HepG2 (cell line): ENCODE data around the gene ACACA. TPM values are rescaled to one million over a fixed set of nuclear protein-coding genes. Genes with fewer than 3 reads are reported as not detected.

Source experiments
- ATAC-seq: fragments of 200-7000 bp; cut with Tn5 transposase; 3 replicates; pipeline ENCODE4 v1.9.1; 2020; ENCODE audit warnings: mild to moderate bottlenecking, moderate library complexity
- BruUV-seq: library from RNA; stranded (reverse); fragments of 400-500 nt; replicated peaks from 2 replicates; lab custom pipeline; 2021; lab: Mats Ljungman, UMichigan
- CTCF ChIA-PET: fragments of 300-600 bp; formaldehyde crosslinking; extraction: SDS; loops from one replicate; lab custom pipeline; 2021; ENCODE audit warnings: low total read pairs, inconsistent platforms, low intra/inter-chr PET ratio; lab: Yijun Ruan, JAX
- POLR2A ChIA-PET: fragments of 350-600 bp; sonication (Branson Sonifier 250); formaldehyde crosslinking; loops from one replicate; lab custom pipeline; 2020; ENCODE audit warnings: antibody characterized with exemption, inconsistent platforms; lab: Yijun Ruan, JAX
- DNase-seq: peaks from one replicate; pipeline ENCODE4 v3.0.0-alpha.2; 2015; ENCODE audit warnings: low spot score
- FAIRE-seq: peaks from 3 replicates; lab custom pipeline; 2011; peaks lifted over from hg19 to GRCh38; lab: Jason Lieb, UNC
- H2AFZ ChIP-seq: one replicate; pipeline ENCODE4 v1.6.1; 2011; ENCODE audit warnings: low read length, inconsistent platforms
- H3K27ac ChIP-seq: fragments of 300-600 bp; 3 replicates; pipeline ENCODE4 v1.8.0; 2011; ENCODE audit warnings: mixed run types, mild to moderate bottlenecking, mixed read lengths, low read length, inconsistent platforms; ENCODE audit not compliant: insufficient read depth; ENCODE audit errors: extremely low read length
- H3K27me3 ChIP-seq, 2 experiments: fragments of 200-600 bp in 1 of 2; 2 replicates in 1 of 2; 3 replicates in 1 of 2; pipeline versions ENCODE4 v1.6.0 to v1.8.0; 2011; ENCODE audit warnings: low read length in 2 of 2, mild to moderate bottlenecking in 2 of 2, moderate library complexity in 2 of 2, inconsistent platforms in 1 of 2; ENCODE audit not compliant: insufficient read depth in 2 of 2, control insufficient read depth in 1 of 2
- H3K36me3 ChIP-seq, 2 experiments: fragments of 200-600 bp in 1 of 2; replicated peaks in 1 of 2; 2 replicates in 1 of 2; 3 replicates in 1 of 2; pipeline versions ENCODE4 v1.5.1 to v1.8.0; 2011; ENCODE audit warnings: low read length in 2 of 2, inconsistent platforms in 1 of 2; ENCODE audit not compliant: insufficient read depth in 2 of 2, control insufficient read depth in 1 of 2
- H3K4me1 ChIP-seq: 2 replicates; pipeline ENCODE4 v1.5.1; 2012; ENCODE audit warnings: low read length, inconsistent platforms; ENCODE audit not compliant: insufficient read depth
- H3K4me2 ChIP-seq: 2 replicates; pipeline ENCODE4 v1.6.0; 2011; ENCODE audit warnings: low read depth, low read length, inconsistent platforms
- H3K4me3 ChIP-seq, 3 experiments: fragments of 200-600 bp in 1 of 3; sonication (generic), shearing (Covaris generic) in 1 of 3; replicated peaks in 1 of 3; 2 replicates each; pipeline ENCODE4 v1.5.1; 2011 to 2016; ENCODE audit warnings: low read length in 3 of 3, inconsistent platforms in 2 of 3, low read depth in 2 of 3, mild to moderate bottlenecking in 2 of 3, control low read depth in 1 of 3, mixed read lengths in 1 of 3; ENCODE audit not compliant: insufficient read depth in 1 of 3
- H3K79me2 ChIP-seq: one replicate; pipeline ENCODE4 v1.6.1; 2011; ENCODE audit warnings: low read length, inconsistent platforms; ENCODE audit not compliant: insufficient read depth
- H3K9ac ChIP-seq: 2 replicates; pipeline ENCODE4 v1.6.0; 2011; ENCODE audit warnings: mild to moderate bottlenecking, low read depth, low read length, inconsistent platforms; ENCODE audit not compliant: insufficient read depth
- H3K9me3 ChIP-seq: 2 replicates; pipeline ENCODE4 v1.5.1; 2012; ENCODE audit warnings: mild to moderate bottlenecking, low read length
- H4K20me1 ChIP-seq: 2 replicates; pipeline ENCODE4 v1.6.0; 2011; ENCODE audit warnings: inconsistent platforms, mild to moderate bottlenecking, low read length, moderate library complexity; ENCODE audit not compliant: insufficient read depth
- CREB1 ChIP-seq, 2 experiments: fragments of 450-650 bp in 1 of 2; IDR thresholded peaks; 2 replicates each; pipeline ENCODE4 v1.6.1; 2016 to 2017; ENCODE audit warnings: control low read depth in 1 of 2, mild to moderate bottlenecking in 1 of 2, missing compliant biosample characterization in 1 of 2, missing genetic modification characterization in 1 of 2
- KLF6 ChIP-seq: IDR thresholded peaks from 2 replicates; pipeline ENCODE4 v1.8.0; 2016; ENCODE audit warnings: missing biosample characterization, missing genetic modification reagents
- MEF2D ChIP-seq: sonication (generic); formaldehyde crosslinking; IDR thresholded peaks from 2 replicates; pipeline ENCODE4 v1.5.1; 2020; ENCODE audit warnings: mild to moderate bottlenecking, missing genetic modification reagents
- TMF1 ChIP-seq: sonication (generic); formaldehyde crosslinking; IDR thresholded peaks from 2 replicates; pipeline ENCODE4 v1.8.1; 2022; ENCODE audit warnings: low read depth, missing genetic modification reagents
- ZC3H4 ChIP-seq: sonication (generic); formaldehyde crosslinking; IDR thresholded peaks from 2 replicates; pipeline ENCODE4 v1.4.0; 2020; ENCODE audit warnings: missing genetic modification reagents, borderline replicate concordance
- ZNF33A ChIP-seq: sonication (generic); formaldehyde crosslinking; IDR thresholded peaks from 2 replicates; pipeline ENCODE4 v1.5.1; 2020; ENCODE audit warnings: missing genetic modification reagents, mild to moderate bottlenecking, moderate library complexity, borderline replicate concordance
- ZSCAN25 ChIP-seq: sonication (generic); formaldehyde crosslinking; IDR thresholded peaks from 2 replicates; pipeline ENCODE4 v1.8.0; 2022; ENCODE audit warnings: mild to moderate bottlenecking, missing genetic modification reagents
- WGBS: methylation state at CpG from one replicate; pipeline ENCODE4 v1.1.6; 2017; ENCODE audit warnings: low lambda C conversion rate; 5-methylcytosine and 5-hydroxymethylcytosine counted together
- in situ Hi-C: cut with HindIII; loops from 2 replicates; pipeline ENCODE4 v1.10.0; 2017; ENCODE audit warnings: low pct_unique_long_range_greater_than_20kb; ENCODE audit not compliant: extremely low pct_ligation_motif_present
- intact Hi-C: fragments of 100-400 bp; cut with micrococcal nuclease; formaldehyde crosslinking; loops from one replicate; pipeline ENCODE4 v1.10.0; 2022; ENCODE audit not compliant: unreplicated experiment
- polyA plus RNA-seq, 8 experiments: library from polyadenylated mRNA; depleted of rRNA in 3 of 8; stranded (reverse) in 7 of 8; unstranded in 1 of 8; fragments of >200 nt; fragmentation: Illumina TruSeq in 4 of 8; extraction: Trizol in 4 of 8; gene quantifications; 2 replicates each; pipeline versions ENCODE4 v1.2.1 to v1.2.3, GENCODE V29; 2011 to 2016; ENCODE audit warnings: low read depth in 4 of 8, missing spikeins in 1 of 8, mixed read lengths in 1 of 8; ENCODE audit not compliant: insufficient read depth in 1 of 8
- total RNA-seq, 5 experiments: library from RNA; depleted of rRNA; stranded (reverse); fragments of >200 nt; fragmentation: Illumina TruSeq; extraction: Trizol; gene quantifications; 2 replicates each; pipeline ENCODE4 v1.2.3, GENCODE V29; 2016; ENCODE audit warnings: low read depth in 1 of 5

ACACA gene
- total and polyA plus RNA-seq, 2 of the 13 experiments (the other 11 are each of a cell fraction or from before 2014, with no cell fraction given): 39.2 to 47.2 TPM

DNA sequence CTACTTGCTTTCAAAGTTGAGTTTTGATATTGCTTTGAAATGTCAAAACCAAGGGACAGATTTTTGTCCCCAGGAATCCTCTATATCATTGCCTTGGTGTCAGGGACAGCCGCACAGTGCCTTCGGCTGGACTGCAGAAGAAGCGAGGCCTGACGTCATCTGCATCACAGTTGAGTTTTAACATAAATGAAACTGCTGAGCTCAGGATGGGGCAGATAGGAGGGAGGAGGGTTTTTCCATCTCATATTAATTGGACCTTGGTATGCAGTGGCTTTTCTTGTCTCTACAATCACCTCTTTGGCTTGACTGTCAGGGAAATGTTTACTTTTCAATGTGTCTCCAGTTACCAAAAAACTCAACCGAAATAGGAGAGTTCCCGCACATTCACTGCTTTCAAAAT, 346.5 kb downstream of the ACACA start:
- WGBS: 49% methylated on average over 6 of the region's 6 CpGs
- Histone ChIP-seq H3K4me1 (peaks cover 26% of the 10 kb centered on the region), H3K9me3 (no peaks in the 10 kb centered on the region), H3K4me3 (no peak overlapping the region), H3K9ac (no peak overlapping the region), H2AFZ (no peak overlapping the region), H3K27me3 (peaks cover 0 to 8% of the 10 kb centered on the region in 2 experiments; a peak in 2 of 5 replicates), H3K79me2 (no peaks in the 10 kb centered on the region), H3K36me3 (peaks cover 3 to 14% of the 10 kb centered on the region in 2 experiments), H4K20me1 (no peaks in the 10 kb centered on the region), H3K27ac (no peak overlapping the region), H3K4me2 (no peak overlapping the region)
- TF ChIP-seq KLF6 (CRISPR knock-in tag): no peak
- TF ChIP-seq CREB1 (IDR thresholded peaks at IDR 0.05): 0 out of 2 replicates have a peak, but pooled peaks have one; percentile 34
- no peak for TF ChIP-seq CREB1 (CRISPR knock-in tag; IDR thresholded peaks at IDR 0.05)
- DNase-seq (no peak), ATAC-seq (no peak), FAIRE-seq (no peak)
- ChIA-PET CTCF (no interaction called here), POLR2A (no interaction called here)
- in situ Hi-C loops (loop anchor here (10.0 kb wide), 1 partner anchor 425 kb away; no protein-coding TSS in a partner anchor), intact Hi-C loops (no loop called here)
- BruUV-seq: no TSS peak

DNA sequence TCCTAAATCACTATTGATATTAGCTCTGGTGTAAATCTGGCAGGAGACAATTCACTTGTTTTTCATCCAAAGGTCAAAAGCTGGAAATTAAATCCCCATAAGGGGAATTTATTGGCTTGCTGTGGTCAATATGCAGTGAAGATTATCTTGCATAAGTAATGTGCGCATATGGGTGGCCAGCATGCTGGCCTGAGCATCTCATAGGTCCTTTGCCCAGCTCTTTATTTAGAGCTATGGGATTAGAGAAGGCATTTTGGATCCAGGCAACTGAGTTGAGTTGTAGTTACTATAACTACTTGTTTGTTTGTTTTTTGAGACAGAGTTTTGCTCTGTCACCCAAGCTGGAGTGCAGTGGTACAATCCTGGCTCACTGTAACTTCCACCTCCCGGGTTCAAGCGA, 347.1 kb downstream of the ACACA start:
- no peak overlapping the region for H3K9ac ChIP-seq
- in situ Hi-C loops: no loop called here
- intact Hi-C loops: no loop called here
- H3K9me3 ChIP-seq: no peaks in the 10 kb centered on the region
- BruUV-seq: no TSS peak
- CTCF ChIA-PET: no interaction called here
- TF ChIP-seq ZSCAN25 (CRISPR knock-in tag) (no peak), TMF1 (CRISPR knock-in tag) (no peak), ZC3H4 (CRISPR knock-in tag) (no peak), MEF2D (CRISPR knock-in tag) (no peak), ZNF33A (CRISPR knock-in tag) (no peak)
- H3K27ac ChIP-seq: no peak overlapping the region
- peaks cover 26% of the 10 kb centered on the region for H3K4me1 ChIP-seq
- H3K4me3 ChIP-seq: no peak overlapping the region
- H3K27me3 ChIP-seq: peaks cover 0 to 2% of the 10 kb centered on the region in 2 experiments; a peak in 1 of 5 replicates
- DNase-seq: no peak
- H2AFZ ChIP-seq: no peak overlapping the region
- FAIRE-seq: no peak
- no peaks in the 10 kb centered on the region for H4K20me1 ChIP-seq
- H3K79me2 ChIP-seq: no peaks in the 10 kb centered on the region
- peaks cover 3 to 18% of the 10 kb centered on the region in 2 experiments for H3K36me3 ChIP-seq
- no peak overlapping the region for H3K4me2 ChIP-seq
- POLR2A ChIA-PET: no interaction called here
- no peak for ATAC-seq
- WGBS: 98% methylated on average over 3 of the region's 3 CpGs
